Adrenal gland (tissue), 12 donors: ENCODE data around the gene PIK3C2B. TPM values are rescaled to one million over a fixed set of nuclear protein-coding genes. Genes with fewer than 3 reads are reported as not detected.
A peak's percentile ranks its signal among the peaks of the same experiment; 100 is the strongest.

Source experiments
- DNase-seq, 7 donors: peaks; one replicate each; pipeline ENCODE4 v3.0.0-alpha.2; 2019 to 2020
- H3K27ac ChIP-seq, 5 donors: fragments of 200-600 bp; sonication (generic) in 4 of 5; 1 replicate in 3 of 5; 2 replicates in 2 of 5; pipeline versions ENCODE4 v1.5.1 to v1.8.0; 2016 to 2020; ENCODE audit warnings: mild to moderate bottlenecking in 1 of 5
- H3K27me3 ChIP-seq: fragments of 200-600 bp; 2 replicates; pipeline ENCODE4 v1.8.0; 2021
- H3K36me3 ChIP-seq, 2 donors: fragments of 200-600 bp; replicated peaks in 1 of 2; 1 replicate in 1 of 2; 2 replicates in 1 of 2; pipeline versions ENCODE4 v1.5.1 to v1.8.0; 2018 to 2022
- H3K4me1 ChIP-seq, 2 donors: fragments of 200-600 bp; replicated peaks in 1 of 2; 1 replicate in 1 of 2; 2 replicates in 1 of 2; pipeline versions ENCODE4 v1.5.1 to v1.8.0; 2018 to 2021
- H3K4me3 ChIP-seq, 4 donors: fragments of 200-600 bp; sonication (generic) in 3 of 4; one replicate each; pipeline ENCODE4 v1.5.1; 2016 to 2018
- H3K9me3 ChIP-seq, 3 donors: fragments of 200-600 bp; sonication (generic) in 1 of 3; replicated peaks in 1 of 3; 1 replicate in 2 of 3; 2 replicates in 1 of 3; pipeline versions ENCODE4 v1.5.1 to v1.8.0; 2016 to 2021
- CTCF ChIP-seq, 6 experiments: fragments of 450-650 bp in 4 of 6; fragments of 200-600 bp in 2 of 6; sonication (generic) in 1 of 6; IDR thresholded peaks; 1 replicate in 5 of 6; 2 replicates in 1 of 6; pipeline versions ENCODE4 v1.5.1 to v1.8.0; 2016 to 2021; ENCODE audit warnings: antibody characterized with exemption in 6 of 6, mild to moderate bottlenecking in 2 of 6, moderate library complexity in 1 of 6
- POLR2A ChIP-seq, 2 donors: fragments of 450-650 bp; IDR thresholded peaks; one replicate each; pipeline ENCODE4 v1.6.1; 2017; ENCODE audit warnings: antibody characterized with exemption in 2 of 2, mild to moderate bottlenecking in 2 of 2, moderate library complexity in 1 of 2
- WGBS, 4 donors: extraction: QIAGEN DNeasy Blood & Tissue Kit in 2 of 4; methylation state at CpG; one replicate each; pipeline versions ENCODE4 v1.1.5 to v1.1.7; 2013 to 2017; 5-methylcytosine and 5-hydroxymethylcytosine counted together
- intact Hi-C, 2 donors: fragments of 100-400 bp; cut with DNase I; formaldehyde crosslinking; loops; one replicate each; pipeline versions ENCODE4 v1.14.1 to v1.15.0; 2022 to 2023
- polyA plus RNA-seq, 3 donors: library from polyadenylated mRNA; stranded (reverse); fragments of 200-250 nt in 2 of 3; fragments of 350-450 nt in 1 of 3; fragmentation: Illumina TruSeq in 1 of 3; extraction: RNeasy Lipid Tissue Mini Kit (QIAGEN cat#74804) in 1 of 3; gene quantifications; one replicate each; pipeline ENCODE4 v1.2.3, GENCODE V29; 2013 to 2014
- total RNA-seq, 9 donors: library from RNA; depleted of rRNA in 4 of 9; stranded (reverse); fragments of >200 nt in 4 of 9; fragments of 120-200 nt in 1 of 9; fragmentation: NEBNext Ultra II Directional in 1 of 9; extraction: Animal tissue kit (Norgen Biotek cat#: 25700) in 1 of 9; gene quantifications; one replicate each; pipeline versions ENCODE4 v1.1.0 to v1.2.4, GENCODE V29; 2013 to 2023
- donor health status: healthy with polysubstance abuse.
- donor health status: Bipolar disorder and iron deficiency.
- donor health status: DM: yes; HTN: yes; CAD: no.
- donor health status: DM: no; HTN: no; CAD: no.
- donor health status: DM: no; HTN: no; CAD: no.
- donor health status: DM: yes; HTN: yes; CAD: no.

Gene PIK3C2B
- total and polyA plus RNA-seq, 12 donors: 2.3 to 22.9 (median 15.0) TPM

DNA sequence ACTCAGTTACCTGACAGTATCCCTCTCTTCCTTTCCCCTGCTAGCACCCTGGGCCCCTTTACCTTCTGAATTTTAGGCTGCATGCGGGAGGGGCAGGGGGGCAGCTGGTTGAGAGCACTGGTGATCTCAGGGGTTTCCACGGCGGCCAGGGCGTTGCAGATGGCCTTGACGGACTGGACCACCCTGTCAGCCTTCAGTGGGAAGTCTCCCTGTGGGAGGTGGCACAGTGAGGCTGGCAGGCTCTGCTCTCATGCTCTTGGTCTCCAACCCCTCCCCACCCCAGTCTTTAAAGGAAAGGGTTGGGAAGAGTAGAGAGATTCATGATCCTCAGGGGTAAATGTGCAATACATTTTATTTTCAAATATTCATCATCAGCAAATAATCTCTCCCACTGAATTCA, 36.9 kb downstream of the PIK3C2B start:
- peak overlapping the region in 1 of 5 donors; percentile 18 for H3K27ac ChIP-seq
- intact Hi-C loops: no loop called here
- 81 to 98% (median 85%) methylated on average over 3 to 5 of the region's 5 CpGs for WGBS, 4 donors
- no peak overlapping the region for H3K4me3 ChIP-seq
- no peak for DNase-seq
- peaks cover 0 to 33% of the 10 kb centered on the region in 2 donors for H3K36me3 ChIP-seq
- H3K27me3 ChIP-seq: no peaks in the 10 kb centered on the region
- no peak for TF ChIP-seq POLR2A (IDR thresholded peaks at IDR 0.05)
- TF ChIP-seq CTCF (IDR thresholded peaks at IDR 0.05): no peak
- H3K4me1 ChIP-seq: peaks cover 0 to 7% of the 10 kb centered on the region in 2 donors
- no peaks in the 10 kb centered on the region for H3K9me3 ChIP-seq

DNA sequence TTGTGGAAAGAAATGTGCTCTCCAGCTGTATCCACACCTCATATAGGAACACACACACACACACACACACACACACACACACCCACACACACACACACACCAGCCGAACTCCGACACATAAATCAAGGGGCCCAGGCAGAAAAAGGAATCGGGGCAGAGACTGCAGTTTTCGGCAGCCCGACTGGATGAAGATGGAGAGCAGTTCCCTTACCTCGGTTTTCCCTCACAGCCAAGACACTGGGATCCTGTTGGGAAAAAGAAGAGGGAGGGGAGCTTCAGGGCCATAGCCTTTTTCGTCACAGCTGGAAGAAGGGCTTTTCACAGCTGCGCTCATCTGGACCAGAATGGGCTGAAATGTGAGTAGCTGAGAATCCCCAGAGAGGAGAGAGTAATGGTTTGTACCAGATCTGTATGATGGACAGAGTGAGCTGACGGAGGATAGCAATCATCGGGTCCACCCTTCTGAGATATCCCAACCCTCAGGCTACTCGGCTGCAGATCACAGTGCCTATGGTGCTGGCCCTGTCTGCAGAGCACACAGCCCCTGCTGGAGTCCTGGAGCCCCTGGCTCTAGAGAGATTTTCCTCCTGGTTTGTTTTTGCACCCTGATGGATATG, 37.7 kb downstream of the PIK3C2B start:
- H3K4me1 ChIP-seq: peaks cover 0 to 7% of the 10 kb centered on the region in 2 donors
- H3K27ac ChIP-seq: peak overlapping the region in 1 of 5 donors; percentile 58
- H3K9me3 ChIP-seq: no peaks in the 10 kb centered on the region
- H3K36me3 ChIP-seq: peaks cover 0 to 35% of the 10 kb centered on the region in 2 donors
- no peak for DNase-seq
- no peak overlapping the region for H3K4me3 ChIP-seq
- no peak for TF ChIP-seq CTCF (IDR thresholded peaks at IDR 0.05)
- no peak for TF ChIP-seq POLR2A (IDR thresholded peaks at IDR 0.05)
- no peaks in the 10 kb centered on the region for H3K27me3 ChIP-seq
- intact Hi-C loops: no loop called here
- WGBS, 4 donors: 40 to 80% (median 62%) methylated on average over 4 to 11 of the region's 11 CpGs

DNA sequence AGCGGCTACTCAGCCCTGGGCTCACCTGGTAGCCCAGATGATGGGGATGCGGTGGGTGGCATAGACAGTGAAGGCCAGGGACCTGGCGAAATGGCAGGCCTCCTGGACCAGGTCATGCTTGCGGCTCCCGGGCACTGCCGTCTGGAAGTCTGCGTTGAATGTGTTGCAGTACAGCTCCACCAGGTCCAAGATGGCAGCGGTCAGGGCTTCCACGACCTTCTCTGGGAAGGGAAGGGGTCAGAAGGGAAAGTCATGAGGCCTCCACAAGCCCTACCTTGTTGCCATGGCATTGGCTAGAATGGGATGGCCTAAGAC, 38.8 kb downstream of the PIK3C2B start:
- H3K27ac ChIP-seq: no peak overlapping the region
- H3K4me3 ChIP-seq: no peak overlapping the region
- H3K9me3 ChIP-seq: no peaks in the 10 kb centered on the region
- intact Hi-C loops: no loop called here
- H3K4me1 ChIP-seq: peaks cover 0 to 2% of the 10 kb centered on the region in 2 donors
- TF ChIP-seq CTCF (IDR thresholded peaks at IDR 0.05) (no peak), POLR2A (IDR thresholded peaks at IDR 0.05) (no peak)
- no peaks in the 10 kb centered on the region for H3K27me3 ChIP-seq
- DNase-seq: no peak
- H3K36me3 ChIP-seq: peaks cover 0 to 35% of the 10 kb centered on the region in 2 donors
- WGBS, 4 donors: 80 to 97% (median 96%) methylated on average over 1 to 9 of the region's 9 CpGs; no CpG with 5 or more reads in 1 of the 4 donors

DNA sequence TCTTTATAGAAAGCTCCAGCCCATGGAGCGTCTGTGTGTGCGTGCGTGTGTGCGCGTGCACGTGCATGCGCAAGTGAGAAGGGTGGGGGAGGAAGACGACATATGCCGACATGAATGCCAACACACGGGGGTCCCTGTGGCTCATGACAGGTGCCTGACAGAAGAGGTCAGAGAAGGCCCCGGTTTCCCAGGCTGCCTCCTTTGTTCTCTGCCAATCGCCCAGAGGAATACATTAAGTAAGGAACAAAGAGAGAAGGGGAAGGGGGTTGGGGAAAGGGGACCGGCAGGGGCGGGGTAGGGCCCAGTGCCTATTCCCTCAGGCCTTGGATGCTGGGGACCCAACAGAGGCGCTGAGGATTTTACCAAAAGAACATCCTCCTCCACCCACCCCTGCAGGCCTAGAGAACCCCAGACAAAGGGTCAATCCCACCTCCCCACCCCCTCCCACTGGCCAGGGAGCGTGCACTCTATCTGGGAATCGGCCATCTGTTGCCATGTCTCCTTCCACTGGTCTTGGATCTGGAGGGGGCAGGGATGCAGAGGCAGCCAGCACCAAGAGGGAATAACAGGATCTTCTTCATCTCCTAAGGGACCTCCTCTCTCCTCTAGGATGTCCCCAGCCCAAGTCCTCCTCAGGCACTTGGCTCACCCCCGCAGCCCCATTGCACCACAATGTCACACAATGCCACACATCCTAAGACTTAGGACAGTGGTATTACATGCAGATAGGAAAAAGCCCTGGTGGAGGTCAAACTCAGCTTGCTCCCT, 39.4 kb downstream of the PIK3C2B start:
- peaks cover 0 to 35% of the 10 kb centered on the region in 2 donors for H3K36me3 ChIP-seq
- intact Hi-C loops: no loop called here
- no peak overlapping the region for H3K4me3 ChIP-seq
- no peaks in the 10 kb centered on the region for H3K27me3 ChIP-seq
- H3K4me1 ChIP-seq: no peaks in the 10 kb centered on the region
- no peak overlapping the region for H3K27ac ChIP-seq
- WGBS, 4 donors: 79 to 87% (median 85%) methylated on average over 18 of the region's 18 CpGs
- TF ChIP-seq CTCF (IDR thresholded peaks at IDR 0.05): no peak
- TF ChIP-seq POLR2A (IDR thresholded peaks at IDR 0.05): no peak
- DNase-seq: no peak
- no peaks in the 10 kb centered on the region for H3K9me3 ChIP-seq
